G401 (cell line): ENCODE data around the gene MUTYH. TPM values are rescaled to one million over a fixed set of nuclear protein-coding genes. Genes with fewer than 3 reads are reported as not detected.
"Not testable (repeated sequence)": the region's sequence is repeated elsewhere in the genome, so short reads cannot be mapped to it uniquely, and the experiment has no call there.

Source experiments
- DNase-seq: peaks from one replicate; pipeline ENCODE4 v3.0.0-alpha.2; 2015; ENCODE audit warnings: low spot score
- in situ Hi-C: cut with HindIII; loops from 2 replicates; pipeline ENCODE4 v1.10.0; 2016; ENCODE audit warnings: low sequenced_read_pairs, mixed read lengths
- total RNA-seq: library from RNA; depleted of rRNA; stranded (reverse); fragments of >200 nt; shearing (Covaris generic); gene quantifications from 2 replicates; pipeline ENCODE4 v1.2.3, GENCODE V29; 2014; rRNA removed

MUTYH gene
- total RNA-seq, 1 experiment from 2014 or later = 29.5 TPM

DNA sequence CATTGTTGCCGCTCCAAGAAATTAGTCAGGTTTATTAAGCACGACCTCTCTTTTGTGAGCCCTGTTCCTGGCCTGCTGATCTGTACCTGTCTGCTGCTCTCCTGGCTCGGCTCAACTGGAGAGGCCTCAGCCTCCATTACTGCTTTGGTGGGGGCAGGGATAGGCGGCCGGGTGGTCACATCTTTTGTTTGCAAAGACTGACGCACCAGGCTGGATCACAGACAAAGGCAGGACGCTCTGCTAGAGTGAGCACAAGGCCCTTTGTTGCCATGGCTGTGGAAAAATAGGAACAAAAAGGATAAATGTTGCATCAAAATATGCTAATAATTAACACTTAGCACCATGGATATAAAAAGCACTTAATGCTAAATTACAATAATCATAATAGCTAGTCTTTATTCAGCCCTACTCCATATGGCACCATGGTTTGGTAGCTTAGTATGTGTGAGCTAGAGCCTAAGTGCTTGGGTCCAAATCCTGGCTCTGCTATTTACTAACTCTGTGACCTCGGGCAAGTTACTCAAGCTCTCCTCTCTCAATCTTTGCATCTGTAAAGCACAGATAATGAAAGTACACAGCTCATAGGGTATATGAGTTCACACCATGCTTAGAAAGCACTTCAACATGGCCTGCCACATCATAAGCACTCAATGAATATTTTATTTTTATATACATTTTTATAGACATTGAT, 42.4 kb downstream of the MUTYH start:
- DNase-seq = no peak

DNA sequence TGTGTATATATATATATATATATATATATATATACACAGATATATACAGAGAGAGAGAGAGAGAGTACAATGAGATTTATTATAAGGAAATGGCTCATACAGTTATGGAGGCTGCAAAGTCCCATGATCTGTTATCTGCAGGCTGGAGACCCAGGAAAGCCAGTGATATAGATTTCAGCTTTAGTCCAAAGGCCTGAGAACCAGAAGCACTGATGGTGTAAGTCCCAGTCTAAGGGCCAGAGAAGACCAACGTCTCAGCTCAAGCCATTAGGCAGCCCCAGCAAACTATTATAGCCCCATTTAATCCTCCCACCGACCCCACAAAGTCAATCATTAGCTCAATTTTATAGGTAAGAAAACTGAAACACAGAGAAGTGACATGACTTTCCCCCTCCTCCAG, 48.5 kb downstream of the MUTYH start:
- in situ Hi-C loops = no loop called here
- no peak for DNase-seq

More for the DNA sequence above, 42.4 kb downstream of the MUTYH start:
- in situ Hi-C loops = no loop called here

DNA sequence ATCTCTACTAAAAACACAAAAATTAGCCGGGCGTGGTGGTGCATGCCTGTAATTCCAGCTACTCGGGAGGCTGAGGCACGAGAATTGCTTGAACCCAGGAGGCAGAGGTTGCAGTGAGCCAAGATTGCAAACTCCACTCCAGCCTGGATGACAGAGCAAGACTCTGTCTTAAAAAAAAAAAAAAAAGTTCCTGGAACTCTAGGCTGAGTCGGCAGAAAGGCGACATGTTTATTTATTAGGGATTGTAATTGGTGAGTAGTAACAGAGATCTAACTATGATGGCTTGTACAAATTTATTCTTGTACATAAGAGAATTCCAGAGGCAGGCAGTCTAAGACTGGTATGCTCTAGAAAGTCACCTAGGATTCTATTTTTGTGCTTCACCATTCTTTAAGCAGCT, 49.2 kb downstream of the MUTYH start:
- in situ Hi-C loops, DNase-seq: not testable (repeated sequence)

DNA sequence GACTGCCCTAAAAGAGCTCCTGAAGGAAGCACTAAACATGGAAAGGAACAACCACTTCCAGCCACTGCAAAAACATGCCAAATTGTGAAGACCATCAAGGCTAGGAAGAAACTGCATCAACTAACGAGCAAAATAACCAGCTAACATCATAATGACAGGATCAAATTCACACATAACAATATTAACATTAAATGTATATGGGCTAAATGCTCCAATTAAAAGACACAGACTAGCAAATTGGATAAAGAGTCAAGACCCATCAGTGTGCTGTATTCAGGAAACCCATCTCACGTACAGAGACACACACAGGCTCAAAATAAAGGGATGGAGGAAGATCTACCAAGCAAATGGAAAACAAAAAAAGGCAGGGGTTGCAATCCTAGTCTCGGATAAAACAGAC, 53.7 kb downstream of the MUTYH start:
- in situ Hi-C loops, DNase-seq: not testable (repeated sequence)

DNA sequence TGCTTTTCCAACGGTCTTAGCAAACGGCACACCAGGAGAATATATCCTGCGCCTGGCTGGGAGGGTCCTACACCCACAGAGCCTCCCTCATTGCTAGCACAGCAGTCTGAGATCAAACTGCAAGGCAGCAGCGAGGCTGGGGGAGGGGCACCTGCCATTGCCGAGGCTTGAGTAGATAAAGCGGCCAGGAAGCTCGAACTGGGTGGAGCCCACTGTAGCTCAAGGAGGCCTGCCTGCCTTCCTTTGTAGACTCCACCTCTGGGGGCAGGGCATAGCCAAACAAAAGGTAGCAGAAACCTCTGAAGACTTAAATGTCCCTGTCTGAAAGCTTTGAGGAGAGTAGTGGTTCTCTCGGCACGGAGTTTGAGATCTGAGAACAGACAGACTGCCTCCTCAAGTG, 55.4 kb downstream of the MUTYH start:
- in situ Hi-C loops, DNase-seq: not testable (repeated sequence)

DNA sequence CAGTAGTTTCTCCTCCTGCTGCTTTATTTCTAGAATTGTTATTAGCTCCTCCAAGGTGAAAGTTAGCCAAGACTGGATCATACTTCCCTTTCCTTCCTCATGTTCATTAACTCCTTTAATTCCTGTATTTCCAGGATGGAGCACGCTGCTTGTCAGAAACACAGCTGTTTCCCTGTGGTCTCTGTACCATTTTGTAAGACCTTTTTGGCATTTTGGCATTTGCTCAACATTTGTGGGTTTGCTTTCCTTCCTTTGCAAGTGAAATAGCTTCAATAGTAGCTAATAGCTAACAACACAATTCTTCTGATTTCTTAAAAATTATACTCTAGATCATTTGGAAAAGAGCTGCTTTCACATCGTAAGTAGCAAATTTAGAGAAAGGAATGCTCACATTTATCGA, 57.9 kb downstream of the MUTYH start:
- DNase-seq = no peak

More for the DNA sequence above, 57.9 kb downstream of the MUTYH start:
- in situ Hi-C loops = no loop called here

Other genes starting within 250 kb of the MUTYH start
- 3.3 and 4.6 TPM in 2 replicates for gene ZSWIM5, start 133.8 kb downstream of the MUTYH start, total RNA-seq
- not detected in 2 replicates for gene HPDL, start 13.5 kb downstream of the MUTYH start, total RNA-seq
- gene TOE1, start 270 bp downstream of the MUTYH start, total RNA-seq = 21.4 and 25.0 TPM in 2 replicates
- 4.3 and 7.6 TPM in 2 replicates for gene TESK2, start 150.7 kb upstream of the MUTYH start, total RNA-seq
- 2.5 TPM in 2 replicates for gene CCDC163, start 159.6 kb upstream of the MUTYH start, total RNA-seq
- gene MMACHC, start 159.9 kb upstream of the MUTYH start, total RNA-seq = 4.7 and 6.4 TPM in 2 replicates
- gene PRDX1, start 181.4 kb upstream of the MUTYH start, total RNA-seq = 1,347 and 1,417 TPM in 2 replicates
- 116 TPM in 2 replicates for gene AKR1A1, start 210.4 kb upstream of the MUTYH start, total RNA-seq
- gene NASP, start 243.6 kb upstream of the MUTYH start, total RNA-seq = 191 and 201 TPM in 2 replicates